Neuron (in vitro differentiated cells): ENCODE results near the gene ZNF593.

Experiments used
- H2AFZ ChIP-seq: one replicate; pipeline ENCODE4 v1.6.1; 2013; ENCODE audit warnings: low read depth, mild to moderate bottlenecking, inconsistent platforms, low read length, moderate library complexity
- H3K27me3 ChIP-seq: one replicate; pipeline ENCODE4 v1.6.1; 2013; ENCODE audit warnings: low read length; ENCODE audit not compliant: insufficient read depth
- H3K36me3 ChIP-seq: one replicate; pipeline ENCODE4 v1.6.1; 2013; ENCODE audit warnings: low read length; ENCODE audit not compliant: insufficient read depth
- H3K4me1 ChIP-seq: one replicate; pipeline ENCODE4 v1.6.1; 2013; ENCODE audit warnings: low read length; ENCODE audit not compliant: insufficient read depth
- H3K4me3 ChIP-seq: 2 replicates; pipeline ENCODE4 v1.5.1; 2013; ENCODE audit warnings: mild to moderate bottlenecking, low read length, moderate library complexity
- H3K9me3 ChIP-seq: one replicate; pipeline ENCODE4 v1.6.1; 2013; ENCODE audit warnings: low read length

ZNF593 gene

GRCh38 chr1:26188477-26188876, 18.8 kb downstream of the ZNF593 start:
- Histone ChIP-seq H3K36me3 (no peaks in the 10 kb centered on the region), H3K4me3 (no peak overlapping the region), H3K9me3 (no peaks in the 10 kb centered on the region), H3K27me3 (no peaks in the 10 kb centered on the region), H2AFZ (no peak overlapping the region), H3K4me1 (no peaks in the 10 kb centered on the region)

- H3K4me1 ChIP-seq: no peaks in the 10 kb centered on the region
- H2AFZ ChIP-seq: no peak overlapping the region
- no peaks in the 10 kb centered on the region for H3K27me3 ChIP-seq
- H3K4me3 ChIP-seq: no peak overlapping the region
- H3K36me3 ChIP-seq: no peaks in the 10 kb centered on the region
- no peaks in the 10 kb centered on the region for H3K9me3 ChIP-seq
Observed at GRCh38 chr1:26189331-26189730, 19.6 kb downstream of the ZNF593 start.

DNA sequence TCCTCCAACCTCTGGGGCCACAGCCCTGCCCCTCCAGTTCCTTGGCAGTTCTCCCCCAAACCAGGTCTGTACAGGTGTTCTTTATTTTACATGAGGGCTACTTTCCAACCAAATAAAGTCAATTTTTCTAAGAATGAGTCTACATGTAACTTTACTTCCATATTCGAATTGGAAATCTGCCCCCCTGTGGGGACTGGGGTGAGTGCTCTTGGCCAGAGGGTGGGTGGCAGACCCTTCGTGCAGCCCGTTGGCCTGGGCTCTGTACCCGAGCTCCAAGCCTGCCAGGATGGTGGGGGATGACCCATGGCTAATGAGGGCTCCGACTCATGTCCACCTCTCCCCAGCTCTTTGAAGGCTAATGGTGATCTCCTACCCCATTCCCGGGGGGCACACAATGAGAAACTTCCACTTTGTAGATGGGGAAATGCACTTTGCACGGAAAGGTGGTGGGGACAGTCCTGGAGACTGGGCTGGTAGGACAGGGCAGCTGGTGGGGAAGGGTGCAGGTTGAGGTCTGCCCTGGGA, 20.1 kb downstream of the ZNF593 start:
- H3K4me1 ChIP-seq: no peaks in the 10 kb centered on the region
- no peak overlapping the region for H3K4me3 ChIP-seq
- H2AFZ ChIP-seq: no peak overlapping the region
- H3K36me3 ChIP-seq: no peaks in the 10 kb centered on the region
- no peaks in the 10 kb centered on the region for H3K9me3 ChIP-seq
- H3K27me3 ChIP-seq: no peaks in the 10 kb centered on the region

GRCh38 chr1:26190373-26190987, 20.8 kb downstream of the ZNF593 start, which contains the start of gene CATSPER4:
CATSPER4 (plus strand) TSS chr1:26190602; CDS start chr1:26190628, 26 bp downstream.
- Histone ChIP-seq H3K36me3 (no peaks in the 10 kb centered on the region), H3K4me1 (no peaks in the 10 kb centered on the region), H2AFZ (no peak within 1 kb of the TSS), H3K27me3 (no peaks in the 10 kb centered on the region), H3K4me3 (no peak within 1 kb of the TSS), H3K9me3 (no peaks in the 10 kb centered on the region)

- H2AFZ ChIP-seq: no peak overlapping the region
- H3K36me3 ChIP-seq: no peaks in the 10 kb centered on the region
- no peaks in the 10 kb centered on the region for H3K4me1 ChIP-seq
- no peaks in the 10 kb centered on the region for H3K27me3 ChIP-seq
- no peak overlapping the region for H3K4me3 ChIP-seq
- no peaks in the 10 kb centered on the region for H3K9me3 ChIP-seq
Observed at GRCh38 chr1:26191739-26192138, 22.0 kb downstream of the ZNF593 start.

- H3K9me3 ChIP-seq: no peaks in the 10 kb centered on the region
- no peaks in the 10 kb centered on the region for H3K4me1 ChIP-seq
- H3K4me3 ChIP-seq: no peak overlapping the region
- no peak overlapping the region for H2AFZ ChIP-seq
- no peaks in the 10 kb centered on the region for H3K36me3 ChIP-seq
- peaks cover 5% of the 10 kb centered on the region for H3K27me3 ChIP-seq
Observed at GRCh38 chr1:26195805-26196204, 26.1 kb downstream of the ZNF593 start.

GRCh38 chr1:26197301-26197700, 27.6 kb downstream of the ZNF593 start:
- H3K27me3 ChIP-seq: peaks cover 5% of the 10 kb centered on the region
- no peak overlapping the region for H2AFZ ChIP-seq
- H3K36me3 ChIP-seq: no peaks in the 10 kb centered on the region
- H3K4me1 ChIP-seq: peaks cover 2% of the 10 kb centered on the region
- H3K4me3 ChIP-seq: no peak overlapping the region
- no peaks in the 10 kb centered on the region for H3K9me3 ChIP-seq

GRCh38 chr1:26197813-26198212, 28.1 kb downstream of the ZNF593 start:
- peaks cover 5% of the 10 kb centered on the region for H3K27me3 ChIP-seq
- no peak overlapping the region for H2AFZ ChIP-seq
- H3K9me3 ChIP-seq: no peaks in the 10 kb centered on the region
- H3K4me1 ChIP-seq: peaks cover 2% of the 10 kb centered on the region
- no peaks in the 10 kb centered on the region for H3K36me3 ChIP-seq
- no peak overlapping the region for H3K4me3 ChIP-seq

DNA sequence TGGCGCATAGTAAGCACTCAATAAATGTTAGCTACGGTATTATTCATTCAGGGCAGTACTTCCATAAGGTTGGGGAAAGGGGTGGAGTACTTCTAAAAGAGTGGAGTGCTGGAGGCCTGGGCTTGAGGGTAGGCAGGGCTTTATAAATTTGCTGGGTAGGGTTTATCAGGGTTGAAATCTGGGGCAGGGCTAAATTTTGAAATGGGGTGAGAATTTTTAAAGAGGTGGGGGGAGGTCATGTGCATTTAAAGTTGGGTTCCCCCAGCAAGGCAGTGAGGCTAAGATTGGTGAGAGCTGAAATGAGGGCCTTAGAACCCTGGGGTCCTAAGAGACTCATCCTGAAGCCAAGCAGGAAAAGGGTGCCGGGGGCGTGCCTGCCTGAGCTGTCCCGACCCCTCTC, 30.7 kb downstream of the ZNF593 start:
- no peaks in the 10 kb centered on the region for H3K9me3 ChIP-seq
- peaks cover 2% of the 10 kb centered on the region for H3K4me1 ChIP-seq
- H3K27me3 ChIP-seq: peaks cover 7% of the 10 kb centered on the region
- no peaks in the 10 kb centered on the region for H3K36me3 ChIP-seq
- no peak overlapping the region for H2AFZ ChIP-seq
- no peak overlapping the region for H3K4me3 ChIP-seq

DNA sequence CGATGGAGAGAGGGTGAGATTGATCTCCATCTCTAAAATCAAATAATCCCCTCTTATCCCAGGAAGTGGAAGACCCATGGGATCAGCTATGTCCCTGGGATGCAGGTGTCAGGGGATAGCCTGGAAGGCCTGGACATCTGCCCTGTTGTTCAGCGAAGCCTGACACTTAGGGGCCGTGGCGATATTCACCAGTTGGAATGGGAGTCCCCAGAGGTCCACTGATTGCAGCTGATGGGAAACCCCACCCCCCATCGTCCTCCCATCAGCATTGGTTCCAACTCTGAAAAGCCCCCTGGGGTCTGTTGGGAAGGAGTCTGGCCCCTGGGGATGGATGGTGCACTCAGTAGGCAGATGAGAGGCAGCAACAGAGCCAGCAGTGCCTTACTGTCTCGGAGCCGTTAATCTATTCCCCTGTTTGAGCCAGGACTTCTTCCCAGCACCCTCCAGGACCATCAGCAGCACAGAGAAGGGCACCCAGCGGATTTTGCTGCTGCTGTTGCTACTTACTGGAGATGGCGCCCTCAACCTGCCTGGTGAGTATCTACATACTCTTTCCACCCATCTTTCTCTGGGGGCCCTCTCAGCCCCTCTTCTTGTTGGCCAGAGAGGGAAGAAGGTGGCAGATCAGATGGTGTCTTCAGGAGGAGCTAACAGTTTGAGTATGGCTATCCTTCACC, 34.1 kb downstream of the ZNF593 start:
- H3K4me1 ChIP-seq: peaks cover 2% of the 10 kb centered on the region
- no peaks in the 10 kb centered on the region for H3K9me3 ChIP-seq
- H3K4me3 ChIP-seq: no peak overlapping the region
- H2AFZ ChIP-seq: no peak overlapping the region
- H3K36me3 ChIP-seq: no peaks in the 10 kb centered on the region
- peaks cover 2% of the 10 kb centered on the region for H3K27me3 ChIP-seq

DNA sequence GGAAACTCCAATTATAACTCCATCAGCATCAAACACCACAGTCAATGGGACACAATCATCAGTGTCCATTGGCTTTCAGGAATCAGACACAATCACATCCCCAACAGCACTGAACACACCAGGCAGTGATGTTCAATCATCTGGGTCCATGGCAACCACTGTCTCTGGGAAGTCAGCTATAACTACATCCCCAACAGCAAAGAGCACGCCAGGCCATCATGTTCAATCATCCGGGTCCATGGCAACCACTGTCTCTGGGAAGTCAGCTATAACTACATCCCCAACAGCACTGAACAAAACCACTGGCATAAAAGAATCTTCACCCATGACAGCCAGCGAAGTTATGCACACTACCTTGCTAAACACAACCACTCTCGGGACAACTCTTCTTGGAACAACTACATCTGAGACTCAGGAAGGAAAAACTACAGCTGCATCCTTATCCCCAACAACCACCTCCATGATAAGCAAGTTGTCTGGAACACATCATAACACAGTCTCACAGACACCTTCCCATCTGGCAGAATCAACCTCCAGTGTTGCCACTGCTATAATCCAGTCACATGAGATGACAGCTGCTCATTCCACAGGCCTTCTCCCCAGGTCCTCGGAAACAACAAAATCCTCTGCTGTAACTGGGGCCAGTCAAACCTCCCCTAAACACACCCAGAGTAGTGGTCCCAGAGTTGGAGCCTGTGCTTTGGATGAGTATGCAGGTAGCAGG, 40.6 kb downstream of the ZNF593 start:
- Histone ChIP-seq H3K9me3 (no peaks in the 10 kb centered on the region), H3K27me3 (no peaks in the 10 kb centered on the region), H3K4me3 (no peak overlapping the region), H3K4me1 (peaks cover 3% of the 10 kb centered on the region), H3K36me3 (no peaks in the 10 kb centered on the region), H2AFZ (no peak overlapping the region)

GRCh38 chr1:26212726-26213125, 43.0 kb downstream of the ZNF593 start:
- Histone ChIP-seq H2AFZ (no peak overlapping the region), H3K9me3 (no peaks in the 10 kb centered on the region)

GRCh38 chr1:26213335-26213905, 43.7 kb downstream of the ZNF593 start:
- Histone ChIP-seq H3K4me3 (no peak overlapping the region), H2AFZ (no peak overlapping the region), H3K4me1 (peaks cover 3% of the 10 kb centered on the region), H3K9me3 (no peaks in the 10 kb centered on the region), H3K36me3 (no peaks in the 10 kb centered on the region), H3K27me3 (no peaks in the 10 kb centered on the region)

More at GRCh38 chr1:26212726-26213125, 43.0 kb downstream of the ZNF593 start:
- H3K4me3 ChIP-seq: no peak overlapping the region
- no peaks in the 10 kb centered on the region for H3K27me3 ChIP-seq
- no peaks in the 10 kb centered on the region for H3K36me3 ChIP-seq
- H3K4me1 ChIP-seq: peaks cover 3% of the 10 kb centered on the region
